ENCODE data around the gene PPIL6. TPM values are rescaled to one million over a fixed set of nuclear protein-coding genes. Genes with fewer than 3 reads are reported as not detected.

Gene PPIL6
- total RNA-seq, 3 donors from 2014 or later, result 2.6 to 16.5 (median 2.9) TPM

GRCh38 chr6:109447878-109448555, 7.6 kb upstream of the PPIL6 start:
- Histone ChIP-seq H3K27ac (no peak overlapping the region), H3K36me3 (no peaks in the 10 kb centered on the region), H3K27me3 (no peaks in the 10 kb centered on the region), H3K9me3 (no peaks in the 10 kb centered on the region), H3K4me1 (no peaks in the 10 kb centered on the region), H3K4me3 (no peak overlapping the region)
- intact Hi-C loops (cut with DNase I; ENCODE audit: low total_unique reads), result no loop called here
- no peak for TF ChIP-seq POLR2AphosphoS5 (IDR thresholded peaks at IDR 0.05)
- no peak for TF ChIP-seq POLR2A (IDR thresholded peaks at IDR 0.05)
- TF ChIP-seq, protein P1, sequence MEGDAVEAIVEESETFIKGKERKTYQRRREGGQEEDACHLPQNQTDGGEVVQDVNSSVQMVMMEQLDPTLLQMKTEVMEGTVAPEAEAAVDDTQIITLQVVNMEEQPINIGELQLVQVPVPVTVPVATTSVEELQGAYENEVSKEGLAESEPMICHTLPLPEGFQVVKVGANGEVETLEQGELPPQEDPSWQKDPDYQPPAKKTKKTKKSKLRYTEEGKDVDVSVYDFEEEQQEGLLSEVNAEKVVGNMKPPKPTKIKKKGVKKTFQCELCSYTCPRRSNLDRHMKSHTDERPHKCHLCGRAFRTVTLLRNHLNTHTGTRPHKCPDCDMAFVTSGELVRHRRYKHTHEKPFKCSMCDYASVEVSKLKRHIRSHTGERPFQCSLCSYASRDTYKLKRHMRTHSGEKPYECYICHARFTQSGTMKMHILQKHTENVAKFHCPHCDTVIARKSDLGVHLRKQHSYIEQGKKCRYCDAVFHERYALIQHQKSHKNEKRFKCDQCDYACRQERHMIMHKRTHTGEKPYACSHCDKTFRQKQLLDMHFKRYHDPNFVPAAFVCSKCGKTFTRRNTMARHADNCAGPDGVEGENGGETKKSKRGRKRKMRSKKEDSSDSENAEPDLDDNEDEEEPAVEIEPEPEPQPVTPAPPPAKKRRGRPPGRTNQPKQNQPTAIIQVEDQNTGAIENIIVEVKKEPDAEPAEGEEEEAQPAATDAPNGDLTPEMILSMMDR (IDR thresholded peaks at IDR 0.05), result no peak
- DNase-seq (ENCODE audit: low spot score in 2 of 2), result no peak

DNA sequence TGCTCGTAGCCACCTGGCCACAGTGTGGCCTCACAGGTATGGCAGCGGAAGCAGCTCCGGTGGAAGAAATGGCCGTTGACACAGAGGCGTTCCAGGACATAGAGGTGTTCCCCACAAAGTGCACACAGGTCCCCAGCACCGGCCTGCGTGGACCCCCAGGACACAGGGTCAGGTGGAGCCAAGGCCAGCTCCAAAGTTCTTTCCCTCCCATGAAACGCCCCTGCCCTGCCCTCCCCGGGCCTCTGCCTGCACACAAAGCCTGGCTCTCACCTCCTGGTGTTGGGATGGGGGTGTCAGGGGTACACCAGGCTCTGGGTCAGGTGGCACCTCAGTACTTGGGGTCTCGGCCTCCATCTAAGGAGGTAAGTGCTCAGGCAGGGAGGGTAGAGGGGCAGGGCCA, 6.7 kb upstream of the PPIL6 start:
- no peak overlapping the region for H3K27ac ChIP-seq
- DNase-seq (ENCODE audit: low spot score in 2 of 2), result no peak
- no peaks in the 10 kb centered on the region for H3K27me3 ChIP-seq
- TF ChIP-seq POLR2A (IDR thresholded peaks at IDR 0.05) (no peak), POLR2AphosphoS5 (IDR thresholded peaks at IDR 0.05) (no peak)
- TF ChIP-seq, protein P1 (IDR thresholded peaks at IDR 0.05), result no peak
- no peaks in the 10 kb centered on the region for H3K36me3 ChIP-seq
- intact Hi-C loops (cut with DNase I; ENCODE audit: low total_unique reads), result no loop called here
- H3K9me3 ChIP-seq, result no peaks in the 10 kb centered on the region
- no peak overlapping the region for H3K4me3 ChIP-seq
- peaks cover 0 to under 1% of the 10 kb centered on the region in 2 donors for H3K4me1 ChIP-seq

- DNase-seq (ENCODE audit: low spot score in 2 of 2), result no peak
- Histone ChIP-seq H3K36me3 (no peaks in the 10 kb centered on the region), H3K4me3 (no peak overlapping the region), H3K27ac (no peak overlapping the region), H3K9me3 (no peaks in the 10 kb centered on the region), H3K27me3 (no peaks in the 10 kb centered on the region), H3K4me1 (peaks cover 5% of the 10 kb centered on the region in 2 donors)
- TF ChIP-seq POLR2A (IDR thresholded peaks at IDR 0.05), result no peak
- intact Hi-C loops (cut with DNase I; ENCODE audit: low total_unique reads), result no loop called here
Measured at GRCh38 chr6:109446541-109446940, 6.1 kb upstream of the PPIL6 start.

- H3K4me1 ChIP-seq, result peaks cover 5 to 7% of the 10 kb centered on the region in 2 donors
- no peak overlapping the region for H3K4me3 ChIP-seq
- TF ChIP-seq, protein P1 (IDR thresholded peaks at IDR 0.05), result no peak
- TF ChIP-seq POLR2A (IDR thresholded peaks at IDR 0.05) (no peak), POLR2AphosphoS5 (IDR thresholded peaks at IDR 0.05) (no peak)
- no peaks in the 10 kb centered on the region for H3K9me3 ChIP-seq
- no peak overlapping the region for H3K27ac ChIP-seq
- no peak for DNase-seq (ENCODE audit: low spot score in 2 of 2)
- no peaks in the 10 kb centered on the region for H3K36me3 ChIP-seq
- intact Hi-C loops (cut with DNase I; ENCODE audit: low total_unique reads), result no loop called here
- no peaks in the 10 kb centered on the region for H3K27me3 ChIP-seq
Measured at GRCh38 chr6:109446072-109446471, 5.6 kb upstream of the PPIL6 start.

DNA sequence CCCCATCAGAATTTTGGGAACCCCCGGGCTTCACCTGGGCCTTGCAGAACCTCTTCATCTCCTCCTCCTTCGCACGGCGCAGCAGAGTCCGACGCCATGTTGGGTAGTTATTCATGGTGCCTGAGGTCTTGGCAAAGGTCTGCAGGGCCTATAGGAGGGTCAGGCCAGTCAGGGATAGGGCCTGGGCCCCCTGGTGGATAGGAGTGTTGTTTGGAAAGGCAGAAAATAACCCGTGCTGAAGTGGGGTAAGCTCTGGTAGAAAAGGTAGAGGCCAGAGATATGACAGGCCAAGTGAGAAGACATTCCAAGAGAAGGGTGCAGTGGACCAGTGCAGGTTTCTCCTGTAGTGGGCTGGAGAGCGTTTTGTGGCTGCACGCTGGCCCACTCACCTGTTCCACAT, 5.0 kb upstream of the PPIL6 start:
- Histone ChIP-seq H3K27ac (no peak overlapping the region), H3K27me3 (no peaks in the 10 kb centered on the region), H3K36me3 (no peaks in the 10 kb centered on the region), H3K9me3 (no peaks in the 10 kb centered on the region), H3K4me3 (no peak overlapping the region), H3K4me1 (peaks cover 5 to 7% of the 10 kb centered on the region in 2 donors)
- no peak for DNase-seq (ENCODE audit: low spot score in 2 of 2)
- TF ChIP-seq POLR2AphosphoS5 (IDR thresholded peaks at IDR 0.05) (no peak), POLR2A (IDR thresholded peaks at IDR 0.05) (no peak)
- TF ChIP-seq, protein P1 (IDR thresholded peaks at IDR 0.05), result no peak
- intact Hi-C loops (cut with DNase I; ENCODE audit: low total_unique reads), result no loop called here
